ENCODE measurements around the gene ABCC6. TPM values are rescaled to one million over a fixed set of nuclear protein-coding genes. Genes with fewer than 3 reads are reported as not detected.

The ABCC6 gene
- total and polyA plus RNA-seq, 3 donors from 2014 or later = 0.87 to 1.5 (median 1.0) TPM

DNA sequence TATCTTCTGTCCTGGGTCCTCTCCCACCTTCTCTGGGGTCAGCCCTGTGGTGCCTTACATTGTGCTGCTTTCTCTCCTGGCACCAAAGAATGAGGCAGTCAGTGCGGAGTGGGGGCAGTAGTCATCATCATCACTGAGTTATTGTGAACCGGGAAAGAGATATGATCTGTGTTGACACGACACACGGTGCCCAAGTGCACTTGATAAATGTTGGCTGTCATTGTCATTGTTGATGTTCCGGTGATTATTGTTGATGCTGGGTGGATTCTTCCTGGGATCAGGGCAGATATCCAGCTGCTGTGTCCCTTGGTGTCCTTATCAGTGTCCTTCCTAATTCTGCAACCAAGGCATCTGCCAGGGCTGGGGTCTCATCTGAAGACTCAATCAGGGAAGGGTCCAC lies 121.7 kb downstream of the ABCC6 start:
- 62 to 95% methylated on average over 5 of the region's 5 CpGs for WGBS, 2 donors
- DNase-seq = no peak
- no peaks in the 10 kb centered on the region for H3K36me3 ChIP-seq (ENCODE audit: low read depth, missing control alignments)
- no peak overlapping the region for H3K4me3 ChIP-seq
- TF ChIP-seq, protein P1, sequence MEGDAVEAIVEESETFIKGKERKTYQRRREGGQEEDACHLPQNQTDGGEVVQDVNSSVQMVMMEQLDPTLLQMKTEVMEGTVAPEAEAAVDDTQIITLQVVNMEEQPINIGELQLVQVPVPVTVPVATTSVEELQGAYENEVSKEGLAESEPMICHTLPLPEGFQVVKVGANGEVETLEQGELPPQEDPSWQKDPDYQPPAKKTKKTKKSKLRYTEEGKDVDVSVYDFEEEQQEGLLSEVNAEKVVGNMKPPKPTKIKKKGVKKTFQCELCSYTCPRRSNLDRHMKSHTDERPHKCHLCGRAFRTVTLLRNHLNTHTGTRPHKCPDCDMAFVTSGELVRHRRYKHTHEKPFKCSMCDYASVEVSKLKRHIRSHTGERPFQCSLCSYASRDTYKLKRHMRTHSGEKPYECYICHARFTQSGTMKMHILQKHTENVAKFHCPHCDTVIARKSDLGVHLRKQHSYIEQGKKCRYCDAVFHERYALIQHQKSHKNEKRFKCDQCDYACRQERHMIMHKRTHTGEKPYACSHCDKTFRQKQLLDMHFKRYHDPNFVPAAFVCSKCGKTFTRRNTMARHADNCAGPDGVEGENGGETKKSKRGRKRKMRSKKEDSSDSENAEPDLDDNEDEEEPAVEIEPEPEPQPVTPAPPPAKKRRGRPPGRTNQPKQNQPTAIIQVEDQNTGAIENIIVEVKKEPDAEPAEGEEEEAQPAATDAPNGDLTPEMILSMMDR (IDR thresholded peaks at IDR 0.05) = no peak
- no peak for TF ChIP-seq POLR2A (IDR thresholded peaks at IDR 0.05)
- H3K27me3 ChIP-seq = no peaks in the 10 kb centered on the region
- peaks cover 7% of the 10 kb centered on the region for H3K4me1 ChIP-seq
- intact Hi-C loops (cut with DNase I; ENCODE audit: low total_unique reads) = no loop called here
- no peak overlapping the region for H3K27ac ChIP-seq
- no peaks in the 10 kb centered on the region for H3K9me3 ChIP-seq

DNA sequence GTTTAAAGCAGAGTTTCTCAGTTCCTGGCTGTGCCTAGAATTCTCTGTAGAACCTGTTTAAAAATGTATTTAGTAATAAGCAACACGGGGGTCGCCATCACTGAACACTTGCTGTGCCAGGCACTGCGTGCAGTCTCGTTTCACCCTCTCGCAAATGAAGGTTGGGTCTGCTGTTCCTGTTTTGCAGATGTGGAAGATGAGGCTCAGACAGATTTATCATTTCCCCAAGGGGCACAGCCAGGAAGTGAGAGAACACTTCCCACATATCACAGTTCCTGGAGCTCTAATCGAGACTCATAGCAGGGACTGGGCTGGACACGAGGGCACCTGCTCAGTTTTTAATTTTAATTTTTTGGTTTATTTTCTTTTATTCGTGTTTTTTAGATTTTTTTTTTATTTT lies 122.7 kb downstream of the ABCC6 start:
- WGBS, 2 donors = 60 to 69% methylated on average over 8 of the region's 8 CpGs
- peaks cover 16% of the 10 kb centered on the region for H3K4me1 ChIP-seq
- no peaks in the 10 kb centered on the region for H3K27me3 ChIP-seq
- no peaks in the 10 kb centered on the region for H3K9me3 ChIP-seq
- no peaks in the 10 kb centered on the region for H3K36me3 ChIP-seq (ENCODE audit: low read depth, missing control alignments)
- no peak for DNase-seq
- TF ChIP-seq, protein P1 (IDR thresholded peaks at IDR 0.05) = no peak
- TF ChIP-seq POLR2A (IDR thresholded peaks at IDR 0.05) = no peak
- intact Hi-C loops (cut with DNase I; ENCODE audit: low total_unique reads) = no loop called here
- no peak overlapping the region for H3K4me3 ChIP-seq
- no peak overlapping the region for H3K27ac ChIP-seq

- H3K9me3 ChIP-seq = no peaks in the 10 kb centered on the region
- no peak for DNase-seq
- H3K36me3 ChIP-seq (ENCODE audit: low read depth, missing control alignments) = no peaks in the 10 kb centered on the region
- no peak for TF ChIP-seq POLR2A (IDR thresholded peaks at IDR 0.05)
- TF ChIP-seq, protein P1 (IDR thresholded peaks at IDR 0.05) = no peak
- 94 to 100% methylated on average over 4 of the region's 4 CpGs for WGBS, 2 donors
- H3K27ac ChIP-seq = no peak overlapping the region
- H3K4me3 ChIP-seq = no peak overlapping the region
- H3K27me3 ChIP-seq = no peaks in the 10 kb centered on the region
- H3K4me1 ChIP-seq = peaks cover 26% of the 10 kb centered on the region
- intact Hi-C loops (cut with DNase I; ENCODE audit: low total_unique reads) = no loop called here
Measured at GRCh38 chr16:16099320-16099719, 124.0 kb downstream of the ABCC6 start.

Other genes with a start within 250 kb of the ABCC6 start
- gene NOMO3, start 9.0 kb upstream of the ABCC6 start, total RNA-seq = 10 to 100 TPM; 30.1 to 91.3 TPM
- gene NOMO3, start 9.0 kb upstream of the ABCC6 start, polyA plus RNA-seq (ENCODE audit: insufficient read depth, low read depth, low replicate concordance) = 30.0 TPM
- 10 to 100 TPM; 11.7 to 13.9 TPM for gene NPIPA7, start 155.6 kb upstream of the ABCC6 start, total RNA-seq
- 19.8 TPM for gene NPIPA7, start 155.6 kb upstream of the ABCC6 start, polyA plus RNA-seq (ENCODE audit: insufficient read depth, low read depth, low replicate concordance)

Measured in testis (tissue), 3 donors.